ENCODE measurements around the gene NMU.

- TF ChIP-seq YY1 (IDR thresholded peaks at IDR 0.05; ENCODE audit: insufficient read depth, insufficient read length) = no peak
- no peak for TF ChIP-seq ZNF274 (IDR thresholded peaks at IDR 0.05; ENCODE audit: low read depth, low read length)
Observed at GRCh38 chr4:55578341-55579010, 57.6 kb downstream of the NMU start.
